PC-3 (cell line): ENCODE data around the gene ZFP3.

Experiments
- CTCF ChIP-seq: fragments of 300-600 bp; sonication (generic); conservative IDR thresholded peaks from 2 replicates; pipeline ENCODE4 v1.5.1; 2017; ENCODE audit warnings: antibody characterized with exemption, low read depth, mild to moderate bottlenecking, low read length
- EZH2 ChIP-seq: fragments of 300-600 bp; sonication (generic); IDR thresholded peaks from one replicate; pipeline ENCODE4 v1.6.1; 2017; ENCODE audit warnings: antibody characterized with exemption, mild to moderate bottlenecking, low read length; ENCODE audit not compliant: unreplicated experiment

GRCh38 chr17:5115673-5116651 is 37.7 kb downstream of the ZFP3 start, which contains the start of gene USP6:
- TF ChIP-seq CTCF (no peak), EZH2 (no peak)
